MCF 10A (cell line): ENCODE measurements around the gene ANKRD11. TPM values are rescaled to one million over a fixed set of nuclear protein-coding genes. Genes with fewer than 3 reads are reported as not detected.

Experiments
- BruUV-seq: library from RNA; stranded (reverse); fragments of 400-500 nt; replicated peaks from 2 replicates; lab custom pipeline; 2021; lab: Mats Ljungman, UMichigan
- CTCF ChIA-PET: fragments of 300-600 bp; sonication (Branson Sonifier 250); formaldehyde crosslinking; extraction: SDS; loops from one replicate; lab custom pipeline; 2021; ENCODE audit warnings: antibody characterized with exemption, inconsistent platforms; lab: Yijun Ruan, JAX
- POLR2A ChIA-PET: fragments of 300-600, 350-650 bp; sonication (Branson Sonifier 250); formaldehyde crosslinking; extraction: SDS; loops from one replicate; lab custom pipeline; 2020; ENCODE audit warnings: antibody characterized with exemption, inconsistent platforms; lab: Yijun Ruan, JAX
- DNase-seq: peaks from one replicate; pipeline ENCODE4 v3.0.0-alpha.2; 2018; ENCODE audit not compliant: unreplicated experiment
- H3K27ac Mint-ChIP-seq: one replicate; pipeline ENCODE4 v1.8.0; 2022; ENCODE audit warnings: mild to moderate bottlenecking, low read depth, mixed read lengths; ENCODE audit not compliant: unreplicated experiment
- H3K27me3 Mint-ChIP-seq: one replicate; pipeline ENCODE4 v1.8.0; 2022; ENCODE audit warnings: mixed read lengths; ENCODE audit not compliant: insufficient read depth, unreplicated experiment
- H3K36me3 Mint-ChIP-seq: one replicate; pipeline ENCODE4 v1.8.0; 2022; ENCODE audit warnings: mild to moderate bottlenecking, moderate library complexity, mixed read lengths; ENCODE audit not compliant: insufficient read depth, unreplicated experiment
- H3K4me1 Mint-ChIP-seq: one replicate; pipeline ENCODE4 v1.8.0; 2022; ENCODE audit warnings: mixed read lengths; ENCODE audit not compliant: insufficient read depth, unreplicated experiment
- H3K4me3 Mint-ChIP-seq: one replicate; pipeline ENCODE4 v1.8.0; 2022; ENCODE audit warnings: mild to moderate bottlenecking, moderate library complexity, mixed read lengths; ENCODE audit not compliant: unreplicated experiment
- H3K9me3 Mint-ChIP-seq: one replicate; pipeline ENCODE4 v1.8.0; 2022; ENCODE audit warnings: mixed read lengths; ENCODE audit not compliant: unreplicated experiment
- CTCF ChIP-seq: fragments of 200-600 bp; IDR thresholded peaks from one replicate; pipeline ENCODE4 v1.8.0; 2022; ENCODE audit warnings: antibody characterized with exemption, mild to moderate bottlenecking; ENCODE audit not compliant: unreplicated experiment
- intact Hi-C: fragments of 100-400 bp; cut with micrococcal nuclease; formaldehyde crosslinking; loops from 2 replicates; pipeline ENCODE4 v1.14.1; 2022
- total RNA-seq: library from RNA; stranded (reverse); gene quantifications from 2 replicates; pipeline ENCODE4 v1.2.3, GENCODE V29; 2022

The ANKRD11 gene
- total RNA-seq, 1 experiment from 2014 or later, result 237 TPM

GRCh38 chr16:89536886-89537548 lies 46.7 kb upstream of the ANKRD11 start:
- no TSS peak for BruUV-seq
- H3K36me3 Mint-ChIP-seq, result peaks cover 61% of the 10 kb centered on the region
- no peaks in the 10 kb centered on the region for H3K9me3 Mint-ChIP-seq
- no peak for TF ChIP-seq CTCF
- no peak overlapping the region for H3K27ac Mint-ChIP-seq
- ChIA-PET POLR2A (interaction anchor here (1.3 to 1.5 kb wide), 2 partner anchors 28 kb away, joined by 4 to 5 read pairs; no protein-coding TSS in a partner anchor), CTCF (no interaction called here)
- H3K4me3 Mint-ChIP-seq, result no peak overlapping the region
- no peak for DNase-seq
- H3K27me3 Mint-ChIP-seq, result no peaks in the 10 kb centered on the region
- H3K4me1 Mint-ChIP-seq, result no peaks in the 10 kb centered on the region
- intact Hi-C loops, result no loop called here

GRCh38 chr16:89536371-89536770 lies 46.0 kb upstream of the ANKRD11 start:
- Mint-ChIP-seq H3K27ac (no peak overlapping the region), H3K4me1 (no peaks in the 10 kb centered on the region), H3K27me3 (no peaks in the 10 kb centered on the region), H3K4me3 (no peak overlapping the region), H3K36me3 (peaks cover 64% of the 10 kb centered on the region), H3K9me3 (no peaks in the 10 kb centered on the region)
- POLR2A ChIA-PET, result no interaction called here
- no TSS peak for BruUV-seq
- intact Hi-C loops, result no loop called here
- CTCF ChIA-PET, result no interaction called here
- no peak for DNase-seq
- no peak for TF ChIP-seq CTCF

- BruUV-seq, result no TSS peak
- TF ChIP-seq CTCF, result no peak
- Mint-ChIP-seq H3K4me3 (no peak overlapping the region), H3K4me1 (no peaks in the 10 kb centered on the region), H3K27ac (no peak overlapping the region), H3K27me3 (no peaks in the 10 kb centered on the region), H3K36me3 (peaks cover 75% of the 10 kb centered on the region), H3K9me3 (no peaks in the 10 kb centered on the region)
- peak; percentile 14 for DNase-seq
- intact Hi-C loops, result no loop called here
- ChIA-PET POLR2A (no interaction called here), CTCF (no interaction called here)
Measured at GRCh38 chr16:89534252-89534756, 43.9 kb upstream of the ANKRD11 start.

- intact Hi-C loops, result no loop called here
- BruUV-seq, result no TSS peak
- Mint-ChIP-seq H3K4me1 (no peaks in the 10 kb centered on the region), H3K27me3 (no peaks in the 10 kb centered on the region), H3K4me3 (no peak overlapping the region), H3K27ac (no peak overlapping the region), H3K9me3 (no peaks in the 10 kb centered on the region), H3K36me3 (peaks cover 90% of the 10 kb centered on the region)
- no peak for DNase-seq
- no peak for TF ChIP-seq CTCF
- CTCF ChIA-PET, result interaction anchor here (0.6 kb wide), 1 partner anchor 165 kb away, joined by 3 read pairs; no protein-coding TSS in a partner anchor
- POLR2A ChIA-PET, result interaction anchor here (0.6 kb wide), 1 partner anchor 27 kb away, joined by 4 read pairs; no protein-coding TSS in a partner anchor
Measured at GRCh38 chr16:89531821-89532526, 41.6 kb upstream of the ANKRD11 start.
